Measurements from ENCODE around the gene CCT8. TPM values are rescaled to one million over a fixed set of nuclear protein-coding genes. Genes with fewer than 3 reads are reported as not detected.

The CCT8 gene
- total and polyA plus RNA-seq, 2 of the 4 experiments (the other 2 are of a cell fraction) = 172 to 192 TPM

DNA sequence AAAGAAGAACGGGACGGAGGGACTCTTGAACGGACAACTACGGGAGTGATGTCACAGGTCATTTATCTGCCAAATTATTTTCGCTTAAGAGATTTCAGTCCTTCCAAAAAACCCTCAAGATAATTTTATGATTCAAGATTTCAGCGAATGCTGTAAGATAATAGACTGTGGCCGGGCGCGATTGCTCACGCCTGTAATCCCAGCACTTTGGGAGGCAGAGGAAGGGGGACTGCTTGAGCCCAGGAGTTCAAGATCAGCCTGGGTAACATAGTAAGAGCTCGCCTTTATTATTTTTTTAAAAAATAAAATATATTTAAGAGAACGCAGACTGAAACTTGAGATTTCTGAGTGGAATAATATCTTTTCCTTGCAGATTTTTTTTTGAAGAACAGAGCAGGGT lies 54.9 kb downstream of the CCT8 start:
- in situ Hi-C loops (cut with MboI; ENCODE audit: low sequenced_read_pairs) (no loop called here), intact Hi-C loops (cut with micrococcal nuclease) (no loop called here), dilution Hi-C loops (cut with HindIII; ENCODE audit: low sequenced_read_pairs, unreplicated experiment) (no loop called here)
- Histone ChIP-seq H4K91ac (ENCODE audit: insufficient read depth, low read depth, low read length) (0 out of 2 replicates have a peak overlapping the region, but pooled peaks have one; percentile 94), H2AK5ac (ENCODE audit: low read depth, low read length) (no peak overlapping the region; the same call in 1 of the 2 replicates), H2AK9ac (replicated peaks; ENCODE audit: low read depth, low read length, poor library complexity) (no peak overlapping the region), H4K20me1 (ENCODE audit: insufficient read depth, low read length) (no peaks in the 10 kb centered on the region), H3K23ac (ENCODE audit: low read depth, low read length) (peak overlapping the region; percentile 94), H4K5ac (ENCODE audit: low read depth, low read length) (peak overlapping the region; percentile 74), H3K4ac (ENCODE audit: low read depth, low read length) (no peak overlapping the region), H2AFZ (replicated peaks; ENCODE audit: low read length, poor library complexity) (peak overlapping the region; percentile 100), H3K4me2 (ENCODE audit: low read depth, low read length) (peak overlapping the region; percentile 98), H3K27ac (ENCODE audit: insufficient read depth, low read length) (peak overlapping the region; percentile 72), H3K9me1 (ENCODE audit: insufficient read depth, low read length) (peaks cover 6% of the 10 kb centered on the region), H2BK5ac (ENCODE audit: low read depth, low read length, poor library complexity, severe bottlenecking) (peak overlapping the region; percentile 76), H3K36me3 (ENCODE audit: control insufficient read depth, insufficient read depth, low read length) (no peaks in the 10 kb centered on the region), H4K8ac (ENCODE audit: low read depth in 2 of 2, low read length in 2 of 2) (peak overlapping the region; percentile 57 to 99; a peak in 3 of 4 replicates), H3K79me1 (ENCODE audit: low read depth in 1 of 2, low read length in 2 of 2) (peaks cover 30 to 43% of the 10 kb centered on the region in 2 experiments), H2BK15ac (ENCODE audit: low read depth, low read length) (0 out of 3 replicates have a peak overlapping the region, but pooled peaks have one; percentile 20), H3K4me1 (ENCODE audit: control insufficient read depth, insufficient read depth, low read length) (peaks cover 3% of the 10 kb centered on the region), H3K9me3 (ENCODE audit: control insufficient read depth, insufficient read depth, low read length) (no peaks in the 10 kb centered on the region), H3K14ac (replicated peaks; ENCODE audit: low read depth, low read length) (peak overlapping the region; percentile 96; the same call in 1 of the 2 replicates), H2BK20ac (ENCODE audit: low read depth, low read length) (no peak overlapping the region), H3K27me3 (ENCODE audit: control insufficient read depth, insufficient read depth, low read length) (no peaks in the 10 kb centered on the region), H3K56ac (ENCODE audit: extremely low read depth, insufficient read depth, low read length) (peak overlapping the region; percentile 84; the same call in 1 of the 2 replicates), H3K4me3 (ENCODE audit: insufficient read depth, low read depth, low read length) (peak overlapping the region; percentile 81), H3K9ac (ENCODE audit: low read depth, low read length) (peak overlapping the region; percentile 69), H2BK120ac (ENCODE audit: low read depth, low read length) (no peak overlapping the region), H3K18ac (ENCODE audit: low read depth, low read length) (no peak overlapping the region)
- DNase-seq (no peak), ATAC-seq (ENCODE audit: low read depth) (peak; percentile 57)
- no TSS peak for BruUV-seq (replicated peaks)
- no CpG with 5 or more reads among the region's 12 CpGs for WGBS, 2 experiments (ENCODE audit: extremely low coverage in 2 of 2, insufficient read length in 1 of 2)
- TF ChIP-seq, protein P1, sequence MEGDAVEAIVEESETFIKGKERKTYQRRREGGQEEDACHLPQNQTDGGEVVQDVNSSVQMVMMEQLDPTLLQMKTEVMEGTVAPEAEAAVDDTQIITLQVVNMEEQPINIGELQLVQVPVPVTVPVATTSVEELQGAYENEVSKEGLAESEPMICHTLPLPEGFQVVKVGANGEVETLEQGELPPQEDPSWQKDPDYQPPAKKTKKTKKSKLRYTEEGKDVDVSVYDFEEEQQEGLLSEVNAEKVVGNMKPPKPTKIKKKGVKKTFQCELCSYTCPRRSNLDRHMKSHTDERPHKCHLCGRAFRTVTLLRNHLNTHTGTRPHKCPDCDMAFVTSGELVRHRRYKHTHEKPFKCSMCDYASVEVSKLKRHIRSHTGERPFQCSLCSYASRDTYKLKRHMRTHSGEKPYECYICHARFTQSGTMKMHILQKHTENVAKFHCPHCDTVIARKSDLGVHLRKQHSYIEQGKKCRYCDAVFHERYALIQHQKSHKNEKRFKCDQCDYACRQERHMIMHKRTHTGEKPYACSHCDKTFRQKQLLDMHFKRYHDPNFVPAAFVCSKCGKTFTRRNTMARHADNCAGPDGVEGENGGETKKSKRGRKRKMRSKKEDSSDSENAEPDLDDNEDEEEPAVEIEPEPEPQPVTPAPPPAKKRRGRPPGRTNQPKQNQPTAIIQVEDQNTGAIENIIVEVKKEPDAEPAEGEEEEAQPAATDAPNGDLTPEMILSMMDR (conservative IDR thresholded peaks at IDR 0.05; ENCODE audit: low read depth, low read length) = no peak
- TF ChIP-seq, protein P2, sequence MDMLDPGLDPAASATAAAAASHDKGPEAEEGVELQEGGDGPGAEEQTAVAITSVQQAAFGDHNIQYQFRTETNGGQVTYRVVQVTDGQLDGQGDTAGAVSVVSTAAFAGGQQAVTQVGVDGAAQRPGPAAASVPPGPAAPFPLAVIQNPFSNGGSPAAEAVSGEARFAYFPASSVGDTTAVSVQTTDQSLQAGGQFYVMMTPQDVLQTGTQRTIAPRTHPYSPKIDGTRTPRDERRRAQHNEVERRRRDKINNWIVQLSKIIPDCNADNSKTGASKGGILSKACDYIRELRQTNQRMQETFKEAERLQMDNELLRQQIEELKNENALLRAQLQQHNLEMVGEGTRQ (IDR thresholded peaks at IDR 0.05; ENCODE audit: low read depth, low read length) = no peak
- no peak for TF ChIP-seq MAFK (IDR thresholded peaks at IDR 0.05; ENCODE audit: low read depth, low read length)
- TF ChIP-seq NFE2L2 (IDR thresholded peaks at IDR 0.05; ENCODE audit: low read depth, low read length) = no peak
- TF ChIP-seq BHLHE40 (IDR thresholded peaks at IDR 0.05; ENCODE audit: low read depth, low read length) = no peak
- no peak for TF ChIP-seq MAZ (IDR thresholded peaks at IDR 0.05; ENCODE audit: borderline replicate concordance, low read depth, low read length)
- no peak for TF ChIP-seq SMC3 (IDR thresholded peaks at IDR 0.05; ENCODE audit: low read depth, low read length)
- no peak for TF ChIP-seq RAD21 (IDR thresholded peaks at IDR 0.05; ENCODE audit: low read length)
- no peak for TF ChIP-seq RCOR1 (IDR thresholded peaks at IDR 0.05; ENCODE audit: insufficient replicate concordance, low read length)
- TF ChIP-seq, protein P3, sequence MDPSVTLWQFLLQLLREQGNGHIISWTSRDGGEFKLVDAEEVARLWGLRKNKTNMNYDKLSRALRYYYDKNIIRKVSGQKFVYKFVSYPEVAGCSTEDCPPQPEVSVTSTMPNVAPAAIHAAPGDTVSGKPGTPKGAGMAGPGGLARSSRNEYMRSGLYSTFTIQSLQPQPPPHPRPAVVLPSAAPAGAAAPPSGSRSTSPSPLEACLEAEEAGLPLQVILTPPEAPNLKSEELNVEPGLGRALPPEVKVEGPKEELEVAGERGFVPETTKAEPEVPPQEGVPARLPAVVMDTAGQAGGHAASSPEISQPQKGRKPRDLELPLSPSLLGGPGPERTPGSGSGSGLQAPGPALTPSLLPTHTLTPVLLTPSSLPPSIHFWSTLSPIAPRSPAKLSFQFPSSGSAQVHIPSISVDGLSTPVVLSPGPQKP (IDR thresholded peaks at IDR 0.05; ENCODE audit: borderline replicate concordance, low read depth, low read length) = no peak
- TF ChIP-seq CEBPB (IDR thresholded peaks at IDR 0.05; ENCODE audit: low read depth, low read length) = no peak
- TF ChIP-seq MXI1 (IDR thresholded peaks at IDR 0.05; ENCODE audit: borderline replicate concordance, low read depth, low read length) = no peak
- no peak for TF ChIP-seq FOS (IDR thresholded peaks at IDR 0.05; ENCODE audit: low read depth, low read length)
- TF ChIP-seq CHD1 (IDR thresholded peaks at IDR 0.05; ENCODE audit: low read depth, low read length) = no peak
- TF ChIP-seq RFX5 (IDR thresholded peaks at IDR 0.05; ENCODE audit: low read depth, low read length) = no peak
- no peak for TF ChIP-seq POLR2A (IDR thresholded peaks at IDR 0.05; ENCODE audit: low read depth, low read length)
- POLR2A ChIA-PET (ENCODE audit: unreplicated experiment) = no interaction called here
- CTCF ChIA-PET = interaction anchor here (0.5 kb wide), 2 partner anchors 8 to 58 kb away, joined by 3 to 5 read pairs; no protein-coding TSS in a partner anchor

Measured in IMR-90 (cell line).